Stimulated activated naive B cell treated with anti-CD40 and anti-IgM and Interleukin-4, amounts not matched to agents 10 μg/mL and 1 μg/mL and 100 μg/mL, for 72 hours (primary cell): ENCODE data around the gene ZNF423.

ENCODE experiments used
- ATAC-seq, 2 donors: fragments of 150-1000 bp; cut with Tn5 transposase; replicated peaks; 2 replicates each; pipeline ENCODE4 v1.10.0; 2021; ENCODE audit warnings: moderate library complexity in 1 of 2
- DNase-seq: peaks from one replicate; pipeline ENCODE4 v3.0.0; 2021
- H3K27ac Mint-ChIP-seq: one replicate; pipeline ENCODE4 v1.8.0; 2022; ENCODE audit warnings: mild to moderate bottlenecking, mixed read lengths
- H3K27me3 Mint-ChIP-seq, 2 donors: one replicate each; pipeline ENCODE4 v1.8.0; 2022; ENCODE audit warnings: mixed read lengths in 2 of 2
- H3K36me3 Mint-ChIP-seq, 2 donors: one replicate each; pipeline ENCODE4 v1.8.0; 2022; ENCODE audit warnings: mixed read lengths in 2 of 2, mild to moderate bottlenecking in 1 of 2
- H3K4me1 Mint-ChIP-seq, 2 donors: one replicate each; pipeline ENCODE4 v1.8.0; 2022; ENCODE audit warnings: mixed read lengths in 2 of 2, mild to moderate bottlenecking in 1 of 2
- H3K4me3 Mint-ChIP-seq, 2 donors: one replicate each; pipeline ENCODE4 v1.8.0; 2022; ENCODE audit warnings: mild to moderate bottlenecking in 2 of 2, mixed read lengths in 2 of 2, moderate library complexity in 1 of 2
- H3K9me3 Mint-ChIP-seq, 2 donors: one replicate each; pipeline ENCODE4 v1.8.0; 2022; ENCODE audit warnings: mixed read lengths in 2 of 2, mild to moderate bottlenecking in 1 of 2

The ZNF423 gene

GRCh38 chr16:49440156-49441065 lies 415.5 kb downstream of the ZNF423 start:
- Mint-ChIP-seq H3K27ac (peak overlapping the region; percentile 27), H3K4me3 (no peak overlapping the region), H3K4me1 (peaks cover 14 to 26% of the 10 kb centered on the region in 2 donors), H3K36me3 (no peaks in the 10 kb centered on the region), H3K27me3 (no peaks in the 10 kb centered on the region), H3K9me3 (no peaks in the 10 kb centered on the region)
- ATAC-seq (peak in 1 of 2 donors; percentile 32), DNase-seq (no peak)

GRCh38 chr16:49439676-49440075 lies 416.2 kb downstream of the ZNF423 start:
- Mint-ChIP-seq H3K36me3 (no peaks in the 10 kb centered on the region), H3K4me3 (no peak overlapping the region), H3K4me1 (peaks cover 14 to 26% of the 10 kb centered on the region in 2 donors), H3K27me3 (no peaks in the 10 kb centered on the region), H3K9me3 (no peaks in the 10 kb centered on the region), H3K27ac (no peak overlapping the region)
- ATAC-seq = no peak
- DNase-seq = no peak

- ATAC-seq = no peak
- Mint-ChIP-seq H3K9me3 (no peaks in the 10 kb centered on the region), H3K4me1 (peaks cover 14 to 26% of the 10 kb centered on the region in 2 donors)
Measured at GRCh38 chr16:49439050-49439449, 416.9 kb downstream of the ZNF423 start.

More at GRCh38 chr16:49439050-49439449, 416.9 kb downstream of the ZNF423 start:
- DNase-seq = no peak
- H3K27me3 Mint-ChIP-seq = no peaks in the 10 kb centered on the region
- no peak overlapping the region for H3K27ac Mint-ChIP-seq
- H3K36me3 Mint-ChIP-seq = no peaks in the 10 kb centered on the region
- no peak overlapping the region for H3K4me3 Mint-ChIP-seq
